Omental fat pad (tissue), 4 donors: ENCODE data around the gene ERBB4. TPM values are rescaled to one million over a fixed set of nuclear protein-coding genes. Genes with fewer than 3 reads are reported as not detected.

ENCODE experiments used
- ATAC-seq: fragments of 150-250 bp; one replicate; pipeline ENCODE4 v1.9.1; 2016; ENCODE audit warnings: mild to moderate bottlenecking, moderate library complexity; ENCODE audit not compliant: low FRiP score
- DNase-seq: peaks from one replicate; pipeline ENCODE4 v3.0.0-alpha.2; 2019; ENCODE audit warnings: low spot score
- total RNA-seq, 4 donors: library from RNA; depleted of rRNA; stranded (reverse); fragments of >200 nt; gene quantifications; one replicate each; pipeline ENCODE4 v1.1.0, GENCODE V29; 2016
- TF ChIP-seq, protein P1 (sequence below), 3 donors: fragments of 450-650 bp; IDR thresholded peaks; one replicate each; pipeline ENCODE4 v1.5.1; 2016 to 2017; ENCODE audit warnings: antibody characterized with exemption in 3 of 3, mild to moderate bottlenecking in 3 of 3, moderate library complexity in 2 of 3

Gene ERBB4
- total RNA-seq, 4 donors from 2014 or later, result 0.16 to 7.7 (median 2.1) TPM

DNA sequence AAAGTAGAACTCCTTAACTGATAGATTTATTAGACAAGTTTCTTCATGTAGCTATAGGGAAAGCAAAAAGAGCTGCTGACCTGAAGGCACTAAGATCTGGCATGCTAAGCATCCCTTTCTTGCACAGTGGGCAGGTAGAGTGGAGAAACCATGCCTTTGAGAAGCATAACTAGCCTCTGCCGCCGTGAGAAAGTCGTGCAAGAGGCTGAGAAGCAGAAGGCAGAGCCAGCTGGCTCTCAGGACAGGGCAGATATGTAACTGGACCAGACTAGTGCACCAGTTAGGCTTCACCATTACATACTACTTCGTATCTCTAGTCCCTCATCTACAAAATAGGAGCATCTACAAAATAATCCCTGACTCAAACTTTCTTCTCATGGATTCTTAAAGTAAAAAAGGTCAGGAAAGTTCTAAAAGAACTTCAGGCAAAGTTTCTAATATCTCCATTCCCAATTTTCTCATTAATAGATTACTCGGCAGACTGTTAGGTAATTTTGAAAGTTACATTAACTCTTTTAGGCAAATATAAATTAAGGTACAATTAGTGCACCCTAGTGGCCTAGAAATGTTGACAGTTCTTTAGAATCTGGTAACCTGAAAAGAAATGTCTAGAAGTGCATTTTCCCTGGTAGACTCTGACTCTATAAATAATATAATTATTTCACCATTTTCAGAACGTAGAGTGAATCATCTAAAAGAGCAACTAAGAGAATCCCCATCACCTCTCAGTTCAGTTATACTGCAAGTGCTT is 10.3 kb downstream of the ERBB4 start:
- TF ChIP-seq, protein P1, sequence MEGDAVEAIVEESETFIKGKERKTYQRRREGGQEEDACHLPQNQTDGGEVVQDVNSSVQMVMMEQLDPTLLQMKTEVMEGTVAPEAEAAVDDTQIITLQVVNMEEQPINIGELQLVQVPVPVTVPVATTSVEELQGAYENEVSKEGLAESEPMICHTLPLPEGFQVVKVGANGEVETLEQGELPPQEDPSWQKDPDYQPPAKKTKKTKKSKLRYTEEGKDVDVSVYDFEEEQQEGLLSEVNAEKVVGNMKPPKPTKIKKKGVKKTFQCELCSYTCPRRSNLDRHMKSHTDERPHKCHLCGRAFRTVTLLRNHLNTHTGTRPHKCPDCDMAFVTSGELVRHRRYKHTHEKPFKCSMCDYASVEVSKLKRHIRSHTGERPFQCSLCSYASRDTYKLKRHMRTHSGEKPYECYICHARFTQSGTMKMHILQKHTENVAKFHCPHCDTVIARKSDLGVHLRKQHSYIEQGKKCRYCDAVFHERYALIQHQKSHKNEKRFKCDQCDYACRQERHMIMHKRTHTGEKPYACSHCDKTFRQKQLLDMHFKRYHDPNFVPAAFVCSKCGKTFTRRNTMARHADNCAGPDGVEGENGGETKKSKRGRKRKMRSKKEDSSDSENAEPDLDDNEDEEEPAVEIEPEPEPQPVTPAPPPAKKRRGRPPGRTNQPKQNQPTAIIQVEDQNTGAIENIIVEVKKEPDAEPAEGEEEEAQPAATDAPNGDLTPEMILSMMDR (IDR thresholded peaks at IDR 0.05), result no peak
- ATAC-seq (no peak), DNase-seq (no peak)

DNA sequence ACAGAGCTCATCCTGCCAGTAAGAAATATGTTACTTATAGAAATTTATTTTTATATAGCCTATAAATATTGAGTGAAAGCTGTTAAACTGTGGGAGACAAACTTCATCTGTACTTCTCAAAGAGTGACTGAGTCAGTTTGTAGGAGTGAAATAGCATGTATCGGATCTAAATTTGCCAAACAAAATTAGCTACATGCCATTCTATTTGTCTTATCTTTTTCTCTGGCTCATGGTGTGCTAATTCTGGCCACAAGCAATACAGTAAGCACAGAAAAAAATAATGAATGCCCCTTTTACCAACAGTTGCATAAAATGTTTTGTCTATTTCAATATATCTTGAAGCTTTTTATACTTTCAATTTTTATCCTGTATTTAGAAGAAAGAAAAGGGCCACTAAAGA is 12.5 kb downstream of the ERBB4 start:
- ATAC-seq (no peak), DNase-seq (no peak)
- TF ChIP-seq, protein P1 (IDR thresholded peaks at IDR 0.05), result no peak

DNA sequence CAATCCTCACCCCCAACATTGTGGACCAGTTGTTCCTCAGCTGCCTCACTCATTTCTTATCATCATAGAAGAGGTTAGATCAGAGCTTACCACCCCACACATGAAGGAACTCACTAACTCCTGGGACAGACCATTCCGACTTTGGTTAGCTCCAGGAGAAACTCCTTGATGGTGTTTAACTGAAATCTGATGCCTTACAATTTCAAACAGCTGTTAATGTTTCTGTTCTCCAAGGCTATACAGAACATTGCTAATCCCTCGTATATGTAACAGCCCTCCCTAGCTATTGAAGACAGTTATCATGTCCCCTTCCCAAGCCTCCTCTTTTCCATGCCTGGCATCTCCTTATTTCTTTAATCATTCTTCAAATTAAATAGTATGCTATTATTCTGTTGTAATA is 14.8 kb downstream of the ERBB4 start:
- ATAC-seq (no peak), DNase-seq (no peak)
- TF ChIP-seq, protein P1 (IDR thresholded peaks at IDR 0.05), result no peak

DNA sequence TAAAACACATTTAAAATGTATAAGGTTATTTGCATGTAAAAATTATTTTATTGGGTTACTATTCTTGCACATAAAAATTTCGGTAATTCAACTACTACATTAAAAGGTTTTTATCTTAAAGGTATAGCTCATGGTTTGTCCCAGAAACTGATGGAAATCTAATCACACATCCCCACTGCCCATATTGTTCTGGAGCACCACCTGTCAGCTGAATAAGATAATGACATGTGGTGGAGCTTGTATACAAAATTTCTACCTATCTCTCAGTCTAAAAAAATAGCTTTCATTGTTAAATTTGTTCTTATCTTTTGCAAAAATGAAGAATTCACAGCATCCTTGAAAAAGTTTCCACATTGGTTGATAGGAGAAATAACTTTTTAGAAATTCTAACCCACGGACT is 18.3 kb downstream of the ERBB4 start:
- DNase-seq (no peak), ATAC-seq (no peak)
- TF ChIP-seq, protein P1 (IDR thresholded peaks at IDR 0.05), result no peak

DNA sequence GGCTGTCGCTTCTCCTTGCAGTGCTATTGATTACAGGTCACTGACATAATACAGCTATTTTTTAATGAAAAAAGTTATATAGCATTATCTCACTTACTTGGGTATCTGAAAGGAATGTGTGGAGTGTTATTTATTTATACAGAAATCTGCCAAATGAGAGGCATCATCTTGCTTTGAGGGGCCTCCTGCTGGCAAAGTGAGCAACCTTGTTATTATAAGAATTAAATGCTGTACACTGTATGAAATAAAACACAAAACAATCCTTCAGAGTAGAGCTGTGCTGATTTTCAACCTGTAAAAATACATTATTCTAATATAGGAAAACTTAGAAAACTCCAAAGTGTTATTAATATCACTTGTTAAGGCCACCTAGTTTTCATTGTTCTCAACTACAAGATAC is 20.9 kb downstream of the ERBB4 start:
- DNase-seq (no peak), ATAC-seq (no peak)
- TF ChIP-seq, protein P1 (IDR thresholded peaks at IDR 0.05), result no peak

DNA sequence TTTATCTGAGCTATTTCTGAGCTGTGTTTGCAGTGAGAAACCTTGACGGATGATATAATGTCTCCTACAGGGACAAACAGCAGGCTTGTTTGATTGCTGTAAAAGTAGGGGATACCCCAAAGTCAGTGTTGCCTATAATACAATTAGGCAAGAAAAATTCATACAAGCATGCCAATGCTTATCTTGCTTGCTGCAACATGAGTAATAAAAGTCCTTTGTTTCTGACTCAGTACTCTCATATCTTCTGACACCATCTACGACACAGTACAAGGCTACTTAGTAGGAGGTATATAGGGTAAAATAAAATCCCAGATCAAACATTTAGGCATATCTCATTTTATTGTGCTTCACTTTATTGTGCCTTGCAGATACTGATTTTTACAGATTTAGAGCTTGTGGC is 33.0 kb downstream of the ERBB4 start:
- no peak for ATAC-seq
- no peak for DNase-seq
- TF ChIP-seq, protein P1 (IDR thresholded peaks at IDR 0.05), result no peak

DNA sequence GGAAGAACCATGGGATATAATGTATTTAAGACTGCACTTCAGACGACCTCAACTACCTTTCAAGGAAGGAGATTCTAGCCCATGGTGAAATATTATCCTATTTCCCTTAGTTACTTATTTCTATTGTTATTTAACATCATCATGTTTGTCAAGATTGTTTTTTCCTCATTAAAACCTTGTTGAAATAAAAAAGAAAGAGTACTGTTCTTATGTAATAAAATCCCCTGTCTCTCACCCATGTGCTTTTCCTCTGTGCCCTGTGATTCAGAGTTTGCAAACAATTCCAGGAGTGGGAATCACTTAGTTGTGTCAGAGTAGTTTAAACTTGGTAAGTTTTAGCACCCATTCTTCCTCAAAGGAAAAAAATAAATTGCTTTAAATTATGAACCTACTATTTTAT is 43.6 kb downstream of the ERBB4 start:
- DNase-seq, result no peak
- ATAC-seq, result no peak
- TF ChIP-seq, protein P1 (IDR thresholded peaks at IDR 0.05), result no peak
